KBM-7 (cell line): ENCODE results near the gene ACOX3.
A peak's percentile ranks its signal among the peaks of the same experiment; 100 is the strongest.

ENCODE experiments used
- DNase-seq: peaks from one replicate; pipeline ENCODE4 v3.0.0-alpha.2; 2015
- in situ Hi-C: fragments of 300-500 bp; cut with MboI; formaldehyde crosslinking; loops from 2 replicates; pipeline ENCODE4 v1.14.3; 2020; ENCODE audit warnings: low sequenced_read_pairs, low pct_unique_long_range_greater_than_20kb, mixed read lengths

The ACOX3 gene

GRCh38 chr4:8469550-8469949 lies 29.0 kb upstream of the ACOX3 start:
- no peak for DNase-seq
- in situ Hi-C loops: no loop called here

- peak; percentile 57 for DNase-seq
- in situ Hi-C loops: no loop called here
These were observed 28.4 kb upstream of the ACOX3 start for GRCh38 chr4:8468746-8469535.

- in situ Hi-C loops: no loop called here
- DNase-seq: no peak
These were observed 26.5 kb upstream of the ACOX3 start for GRCh38 chr4:8467016-8467415.

- in situ Hi-C loops: no loop called here
- no peak for DNase-seq
These were observed 25.4 kb upstream of the ACOX3 start for GRCh38 chr4:8465615-8466611.

- DNase-seq: no peak
- in situ Hi-C loops: no loop called here
These were observed 23.9 kb upstream of the ACOX3 start for GRCh38 chr4:8464381-8464780.

DNA sequence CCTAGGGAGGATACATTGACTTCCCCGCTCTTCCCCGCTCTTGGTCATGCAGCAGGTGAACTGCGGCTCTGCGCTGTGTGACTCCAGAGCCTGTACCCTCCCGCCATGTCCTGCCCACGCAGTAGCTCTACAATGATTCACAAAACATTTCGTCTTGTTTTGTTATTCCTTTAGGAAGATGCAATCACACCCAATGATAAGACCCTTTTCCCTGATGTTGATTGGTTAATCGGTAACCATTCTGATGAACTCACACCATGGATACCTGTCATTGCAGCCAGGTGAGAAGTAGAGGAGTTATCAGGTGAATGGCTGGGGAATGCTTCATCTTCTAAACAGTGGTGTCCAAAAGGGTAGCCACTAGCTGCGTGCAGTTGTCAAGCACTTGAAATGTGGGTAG lies 23.3 kb upstream of the ACOX3 start:
- DNase-seq: no peak
- in situ Hi-C loops: no loop called here

DNA sequence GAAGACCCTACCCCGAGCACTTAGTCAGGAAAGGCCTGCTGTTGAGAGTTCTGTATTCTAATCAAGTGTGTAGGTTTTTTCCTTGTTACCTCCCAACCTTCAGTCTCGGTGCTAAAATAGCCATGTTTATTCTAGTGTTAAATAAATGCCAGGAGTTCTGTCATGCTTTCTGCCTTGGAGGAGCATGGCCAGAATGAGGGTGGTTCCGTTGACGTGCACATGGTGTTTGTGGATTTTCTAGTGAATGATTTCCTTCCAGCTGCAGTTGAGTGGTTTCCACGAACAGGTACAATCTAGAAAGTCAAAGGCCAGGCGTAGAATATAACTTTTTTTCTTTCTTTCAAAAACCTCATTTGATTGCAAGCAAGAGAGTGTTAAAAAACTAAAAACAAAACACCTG lies 21.1 kb upstream of the ACOX3 start:
- DNase-seq: no peak
- in situ Hi-C loops: no loop called here

- DNase-seq: no peak
- in situ Hi-C loops: no loop called here
These were observed 20.6 kb upstream of the ACOX3 start for GRCh38 chr4:8461086-8461485.

GRCh38 chr4:8459867-8460445 lies 19.4 kb upstream of the ACOX3 start:
- in situ Hi-C loops: no loop called here
- DNase-seq: no peak

- DNase-seq: no peak
- in situ Hi-C loops: no loop called here
These were observed 17.2 kb upstream of the ACOX3 start for GRCh38 chr4:8457646-8458252.

DNA sequence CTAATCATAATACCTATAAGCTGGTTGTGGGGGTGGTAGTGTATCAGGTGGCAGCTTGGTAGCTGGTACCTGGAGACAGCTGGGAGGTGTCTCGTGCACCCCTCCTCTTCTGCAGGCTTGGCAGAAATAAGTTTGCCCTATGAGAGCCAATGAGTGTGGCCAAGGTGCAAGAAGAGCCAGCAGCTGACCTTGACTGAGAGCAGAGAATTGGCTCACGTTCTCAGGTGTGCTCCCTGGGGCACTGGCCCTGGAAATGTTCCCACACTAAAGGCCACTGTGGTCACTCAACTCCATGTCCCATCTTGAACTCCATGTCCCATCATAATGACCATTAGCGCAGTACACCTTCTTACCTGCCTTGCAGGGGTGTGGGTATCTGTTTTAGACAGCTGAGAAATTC lies 13.4 kb upstream of the ACOX3 start:
- DNase-seq: no peak
- in situ Hi-C loops: no loop called here

GRCh38 chr4:8451440-8452182 lies 11.1 kb upstream of the ACOX3 start:
- in situ Hi-C loops: no loop called here
- DNase-seq: no peak

GRCh38 chr4:8446122-8446521 lies 5.6 kb upstream of the ACOX3 start:
- DNase-seq: no peak
- in situ Hi-C loops: no loop called here

GRCh38 chr4:8443801-8444200 lies 3.3 kb upstream of the ACOX3 start:
- in situ Hi-C loops: no loop called here
- DNase-seq: no peak

GRCh38 chr4:8442596-8443358 lies 2.3 kb upstream of the ACOX3 start:
- in situ Hi-C loops: no loop called here
- no peak for DNase-seq

GRCh38 chr4:8441499-8442091 lies 1.1 kb upstream of the ACOX3 start:
- DNase-seq: peak; percentile 7
- in situ Hi-C loops: no loop called here

DNA sequence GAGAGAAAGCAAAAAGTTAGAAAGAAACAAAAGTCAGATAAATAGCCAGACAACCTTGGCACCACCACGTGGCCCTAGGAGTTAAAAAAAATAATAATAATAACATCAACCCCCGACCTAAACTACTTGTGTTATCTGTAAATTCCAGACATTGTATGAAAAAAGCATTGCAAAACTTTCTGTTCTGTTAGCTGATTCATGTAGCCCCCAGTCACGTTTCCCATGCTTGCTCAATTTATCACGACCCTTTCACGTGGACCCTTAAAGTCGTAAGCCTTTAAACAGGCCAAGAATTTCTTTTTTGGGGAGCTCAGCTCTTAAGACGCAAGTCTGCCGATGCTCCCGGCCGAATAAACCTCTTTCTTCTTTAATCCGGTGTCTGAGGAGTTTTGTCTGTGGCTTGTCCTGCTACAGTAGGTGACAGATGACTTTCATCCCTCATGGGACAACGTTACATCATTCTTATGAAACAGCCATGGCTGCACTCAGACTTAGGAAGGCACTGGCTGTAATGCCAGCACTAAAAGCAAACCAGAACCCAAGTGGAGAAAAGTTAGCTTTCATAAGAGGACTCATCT lies 520 bp downstream of the ACOX3 start:
- in situ Hi-C loops: no loop called here
- DNase-seq: no peak
